ENCODE results near the gene AIF1L.
"Not testable (repeated sequence)": the region's sequence is repeated elsewhere in the genome, so short reads cannot be mapped to it uniquely, and the experiment has no call there.

Gene AIF1L

GRCh38 chr9:131099845-131100244 lies 3.5 kb downstream of the AIF1L start:
- not testable (repeated sequence) for DNase-seq

- no peak for DNase-seq
These were observed 4.1 kb downstream of the AIF1L start for GRCh38 chr9:131100445-131100844.

- no peak for DNase-seq
These were observed 5.1 kb downstream of the AIF1L start for GRCh38 chr9:131101207-131101964.

DNA sequence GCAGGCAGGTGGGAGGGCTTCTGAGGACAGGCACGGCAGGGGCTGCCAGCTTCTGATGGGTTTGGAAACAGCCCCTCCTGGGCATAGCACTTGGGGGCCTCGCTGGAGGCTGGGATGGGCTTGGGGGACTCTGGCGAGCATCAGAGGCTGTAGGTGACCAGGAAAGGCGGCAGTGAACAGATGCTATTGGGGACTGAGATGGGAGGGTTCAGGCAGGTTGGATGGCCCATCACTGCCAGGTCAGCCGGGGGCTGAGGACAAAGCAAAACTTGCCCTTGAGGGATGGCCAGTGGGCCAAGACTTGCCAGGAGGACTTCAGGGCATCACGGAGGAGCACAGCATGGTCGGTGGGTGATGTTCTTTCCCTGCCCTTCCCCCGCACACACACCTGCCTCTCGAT lies 6.7 kb downstream of the AIF1L start:
- DNase-seq = no peak

DNA sequence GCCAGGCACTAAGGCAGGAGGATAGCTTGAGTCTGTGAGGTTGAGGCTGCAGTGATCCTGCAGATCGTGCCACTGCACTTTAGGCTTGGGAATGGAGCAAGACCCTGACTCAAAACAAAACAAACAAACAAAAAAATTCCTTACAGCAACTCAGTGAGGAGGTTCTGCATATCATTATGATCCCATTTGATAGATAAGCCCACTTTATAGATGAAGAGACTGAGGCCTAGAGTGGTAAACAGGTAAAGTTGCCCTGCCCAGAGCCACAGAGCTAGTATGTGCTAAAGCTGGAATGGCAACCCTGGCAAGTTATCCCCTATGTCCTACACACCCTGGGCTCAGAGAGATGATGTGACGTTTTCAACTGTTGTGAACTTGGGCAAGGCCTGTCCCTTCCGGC lies 7.2 kb downstream of the AIF1L start:
- no peak for DNase-seq

GRCh38 chr9:131104016-131104740 lies 7.8 kb downstream of the AIF1L start:
- no peak for DNase-seq

DNA sequence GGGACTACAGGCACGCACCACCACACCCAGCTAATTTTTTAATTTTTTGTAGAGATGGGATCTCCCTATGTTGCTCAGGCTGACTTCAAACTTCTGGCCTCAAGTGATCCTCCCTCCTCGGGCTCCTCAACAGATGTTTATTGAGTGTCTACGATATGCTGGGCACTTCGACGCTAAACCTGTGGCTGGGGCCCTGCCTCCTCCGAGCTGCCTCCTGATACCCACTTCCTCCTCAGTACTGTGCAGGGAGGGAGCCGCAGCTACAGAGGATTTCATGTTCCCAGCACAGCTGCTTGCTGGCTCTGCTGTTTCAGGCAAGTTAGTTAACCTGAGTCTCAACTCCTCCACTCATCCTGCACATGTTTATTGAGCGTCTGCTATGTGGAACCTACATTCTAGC lies 9.6 kb downstream of the AIF1L start:
- DNase-seq = no peak

DNA sequence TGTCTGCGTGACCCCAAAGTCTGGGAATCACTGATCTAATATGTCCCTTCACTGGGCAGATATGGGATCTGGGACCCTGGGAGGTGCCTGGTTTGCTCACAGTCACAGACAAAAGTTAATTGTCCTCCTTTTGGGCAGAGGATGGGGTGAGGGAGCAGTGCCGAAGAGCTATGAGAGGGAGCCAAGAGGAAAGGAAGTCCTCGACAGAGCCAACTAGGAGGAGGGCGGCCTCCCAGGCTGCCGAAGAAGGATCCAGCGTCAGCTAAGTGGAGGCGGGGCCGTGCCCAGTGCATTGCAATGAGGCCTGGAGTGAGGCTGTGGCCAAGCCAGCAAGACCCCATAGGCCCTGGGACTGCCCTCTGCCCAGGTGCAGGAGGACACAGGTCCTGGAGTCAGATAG lies 11.4 kb downstream of the AIF1L start:
- no peak for DNase-seq

GRCh38 chr9:131111186-131111853 lies 15.0 kb downstream of the AIF1L start:
- DNase-seq = no peak

- peak; percentile 48 for DNase-seq
These were observed 15.6 kb downstream of the AIF1L start for GRCh38 chr9:131111854-131112311.

- DNase-seq = no peak
These were observed 16.2 kb downstream of the AIF1L start for GRCh38 chr9:131112374-131113154.

DNA sequence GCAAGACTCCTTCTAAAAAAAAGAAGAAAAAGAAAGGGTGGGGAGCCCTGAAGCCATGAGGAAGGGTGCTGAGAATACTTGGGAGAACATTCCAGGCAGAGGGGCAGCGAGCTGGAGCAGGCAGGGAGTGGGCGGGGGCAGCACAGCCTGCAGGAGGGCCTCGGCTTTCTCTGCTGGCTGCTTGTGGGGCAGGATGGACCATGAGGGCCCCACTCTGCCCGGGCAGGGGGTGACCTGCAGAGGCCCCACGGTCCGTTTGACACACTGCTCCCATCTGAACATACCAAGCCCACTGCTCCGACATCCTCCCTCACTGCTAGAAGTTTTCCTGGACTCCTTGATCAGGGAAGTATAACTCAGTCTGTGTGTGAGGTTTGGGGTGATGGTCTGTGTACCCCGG lies 17.3 kb downstream of the AIF1L start:
- DNase-seq = no peak

- DNase-seq = no peak
These were observed 17.8 kb downstream of the AIF1L start for GRCh38 chr9:131114084-131114535.

DNA sequence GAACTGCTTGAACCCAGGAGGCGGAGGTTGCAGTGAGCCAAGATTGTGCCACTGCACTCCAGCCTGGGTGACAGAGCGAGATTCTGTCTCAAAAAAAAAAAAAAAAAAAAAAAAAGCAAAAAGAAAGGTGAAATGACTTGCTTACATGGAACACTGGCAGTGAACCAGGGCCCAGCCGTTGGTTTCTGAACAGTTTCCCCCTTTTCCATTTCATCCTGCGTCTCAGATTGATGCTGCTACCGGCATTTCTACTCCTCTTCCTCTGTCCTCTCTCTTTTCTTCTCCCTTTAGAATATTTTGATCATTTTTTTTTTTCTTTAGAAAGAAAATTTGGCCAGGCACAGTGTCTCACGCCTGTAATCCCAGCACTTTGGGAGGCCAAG lies 19.0 kb downstream of the AIF1L start:
- not testable (repeated sequence) for DNase-seq

- DNase-seq = no peak
These were observed 20.2 kb downstream of the AIF1L start for GRCh38 chr9:131116281-131117120.

DNA sequence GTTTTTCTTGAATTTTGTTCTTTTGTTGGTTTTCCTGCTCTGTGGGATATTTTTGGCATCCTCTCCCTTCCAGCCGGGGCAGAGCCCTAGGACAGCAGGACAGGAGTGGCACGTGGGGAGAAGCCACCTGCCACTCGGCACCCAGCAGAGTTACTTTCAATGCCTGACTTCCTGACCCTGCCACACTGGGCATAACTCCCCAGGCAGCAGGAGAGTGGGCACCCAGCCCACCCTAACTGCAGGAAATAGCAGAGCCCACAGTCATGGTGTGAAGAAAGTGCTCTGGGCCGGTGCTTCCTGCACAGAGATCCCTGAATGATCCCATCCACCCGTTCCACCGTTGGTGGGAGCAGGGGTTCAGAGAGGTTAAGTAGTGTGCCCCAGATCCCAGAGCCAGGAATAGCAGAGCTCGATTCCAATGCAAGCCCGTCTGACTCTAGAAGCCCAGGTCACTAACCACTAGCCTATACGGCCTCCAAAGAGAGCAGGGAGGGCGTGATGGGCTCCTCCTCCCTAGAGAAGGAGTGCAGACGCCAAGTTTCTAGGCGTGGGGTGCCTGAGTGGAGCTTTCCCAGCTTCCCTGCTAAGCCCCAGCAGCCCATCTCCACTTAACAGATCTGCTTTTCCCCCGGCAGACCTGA lies 20.9 kb downstream of the AIF1L start:
- no peak for DNase-seq

- no peak for DNase-seq
These were observed 21.4 kb downstream of the AIF1L start for GRCh38 chr9:131117762-131118145.

DNA sequence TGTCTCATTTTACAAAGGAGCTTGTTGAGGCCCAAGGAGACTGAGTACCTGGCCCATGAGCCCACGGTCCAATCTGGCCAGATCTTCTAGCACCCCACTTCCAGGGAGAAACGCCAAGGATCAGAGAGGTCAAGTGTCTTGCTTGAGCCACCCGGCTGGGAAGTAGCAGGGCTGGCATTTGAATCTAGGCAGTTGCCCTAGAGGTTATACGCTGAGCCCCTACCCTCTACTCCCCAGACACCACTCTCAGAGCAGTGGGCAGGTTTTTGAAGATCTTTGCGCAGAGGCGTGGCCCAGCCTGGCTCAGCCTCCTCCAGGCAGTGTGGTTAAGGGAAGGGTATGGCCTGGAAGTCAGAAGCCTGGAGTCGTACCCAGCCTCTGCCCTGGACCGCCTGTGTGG lies 23.3 kb downstream of the AIF1L start:
- no peak for DNase-seq

- no peak for DNase-seq
These were observed 24.4 kb downstream of the AIF1L start for GRCh38 chr9:131120620-131121228.

DNA sequence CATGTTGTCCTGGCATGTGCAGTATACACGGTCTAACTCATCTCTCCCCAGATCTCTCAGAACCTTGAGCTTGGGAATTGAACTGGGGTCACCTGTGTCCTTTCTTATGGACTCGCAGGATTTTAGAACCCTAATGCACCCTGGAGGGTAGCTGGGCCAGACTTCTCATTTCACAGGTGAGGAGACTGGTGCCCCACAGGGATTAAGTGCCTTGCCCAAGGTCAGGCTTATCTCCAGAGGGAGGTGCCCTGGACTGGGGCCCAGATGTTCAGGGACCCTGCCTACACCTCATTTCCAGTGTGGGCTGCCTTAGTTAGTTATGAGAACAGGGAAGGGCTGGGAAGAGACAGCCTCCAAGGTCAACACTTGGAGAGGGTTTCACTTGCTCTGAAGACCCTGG lies 25.0 kb downstream of the AIF1L start:
- no peak for DNase-seq

GRCh38 chr9:131122158-131122557 lies 25.8 kb downstream of the AIF1L start:
- DNase-seq = no peak

Data from right hindlimb (tissue), 1 donor.